GM23248 (cell line): ENCODE results near the gene KCTD17. TPM values are rescaled to one million over a fixed set of nuclear protein-coding genes. Genes with fewer than 3 reads are reported as not detected.

ENCODE experiments used
- DNase-seq: peaks from one replicate; pipeline ENCODE4 v3.0.0-alpha.2; 2015
- H2AFZ ChIP-seq: fragments of 200-600 bp; sonication (generic); 2 replicates; pipeline ENCODE4 v1.6.1; 2016; ENCODE audit warnings: antibody characterized with exemption
- H3F3A ChIP-seq: fragments of 200-600 bp; sonication (generic); 2 replicates; pipeline ENCODE4 v1.6.1; 2016; ENCODE audit warnings: mild to moderate bottlenecking, antibody characterized with exemption, mixed run types; ENCODE audit not compliant: insufficient read depth
- H3K27ac ChIP-seq: fragments of 200-600 bp; sonication (generic); 2 replicates; pipeline ENCODE4 v1.5.1; 2016; ENCODE audit warnings: mild to moderate bottlenecking
- H3K27me3 ChIP-seq: fragments of 200-600 bp; sonication (generic); replicated peaks from 2 replicates; pipeline ENCODE4 v1.6.1; 2016; ENCODE audit warnings: mild to moderate bottlenecking; ENCODE audit not compliant: insufficient read depth
- H3K36me3 ChIP-seq: fragments of 200-600 bp; sonication (generic); 2 replicates; pipeline ENCODE4 v1.6.1; 2016; ENCODE audit warnings: low read depth, mild to moderate bottlenecking
- H3K4me1 ChIP-seq: fragments of 200-600 bp; sonication (generic); 2 replicates; pipeline ENCODE4 v1.6.1; 2016; ENCODE audit warnings: mild to moderate bottlenecking; ENCODE audit not compliant: insufficient read depth
- H3K4me2 ChIP-seq: fragments of 200-600 bp; sonication (generic); one replicate; pipeline ENCODE4 v1.6.1; 2016; ENCODE audit warnings: mild to moderate bottlenecking; ENCODE audit not compliant: unreplicated experiment
- H3K4me3 ChIP-seq: fragments of 200-600 bp; sonication (generic); 2 replicates; pipeline ENCODE4 v1.5.1; 2016; ENCODE audit warnings: mild to moderate bottlenecking
- H3K79me2 ChIP-seq: fragments of 200-600 bp; sonication (generic); 2 replicates; pipeline ENCODE4 v1.6.1; 2016; ENCODE audit warnings: mild to moderate bottlenecking; ENCODE audit not compliant: insufficient read depth
- H3K9ac ChIP-seq: fragments of 200-600 bp; sonication (generic); 2 replicates; pipeline ENCODE4 v1.6.1; 2016; ENCODE audit warnings: mild to moderate bottlenecking
- H3K9me2 ChIP-seq: fragments of 200-600 bp; sonication (generic); 2 replicates; pipeline ENCODE4 v1.6.1; 2016; ENCODE audit warnings: mixed run types, mild to moderate bottlenecking, moderate library complexity; ENCODE audit not compliant: insufficient read depth
- H3K9me3 ChIP-seq: fragments of 200-600 bp; sonication (generic); one replicate; pipeline ENCODE4 v1.6.1; 2017; ENCODE audit warnings: low read depth
- H4K20me1 ChIP-seq: fragments of 200-600 bp; sonication (generic); 2 replicates; pipeline ENCODE4 v1.6.0; 2016; ENCODE audit not compliant: insufficient read depth
- EZH2 ChIP-seq: fragments of 200-600 bp; sonication (generic); IDR thresholded peaks from 2 replicates; pipeline ENCODE4 v1.6.1; 2018; ENCODE audit warnings: antibody characterized with exemption, mild to moderate bottlenecking; ENCODE audit not compliant: insufficient read depth, poor library complexity, severe bottlenecking
- EZH2phosphoT487 ChIP-seq: fragments of 200-600 bp; sonication (generic); IDR thresholded peaks from 2 replicates; pipeline ENCODE4 v1.6.1; 2018; ENCODE audit warnings: antibody characterized with exemption, moderate library complexity, mild to moderate bottlenecking, low read depth; ENCODE audit not compliant: insufficient read depth
- WGBS, 2 experiments: methylation state at CpG; one replicate each; pipeline ENCODE4 v1.1.6; 2015 to 2017; ENCODE audit warnings: low lambda C conversion rate in 2 of 2, low coverage in 1 of 2; ENCODE audit errors: missing lambda C conversion rate in 2 of 2; 5-methylcytosine and 5-hydroxymethylcytosine counted together
- in situ Hi-C: fragments of 300-500 bp; cut with MboI; formaldehyde crosslinking; loops from 2 replicates; pipeline ENCODE4 v1.15.0; 2020
- polyA plus RNA-seq: library from polyadenylated mRNA; unstranded; fragments of >200 nt; fragmentation: Nextera tagmentation; extraction: Ambion mirVana; gene quantifications from 2 replicates; pipeline ENCODE4 v1.2.1, GENCODE V29; 2016
- total RNA-seq: library from RNA; depleted of rRNA; stranded (reverse); fragments of >200 nt; shearing (Covaris generic); gene quantifications from 2 replicates; pipeline ENCODE4 v1.2.3, GENCODE V29; 2014

The KCTD17 gene
- total and polyA plus RNA-seq, 2 experiments from 2014 or later, result 41.6 to 59.6 TPM

DNA sequence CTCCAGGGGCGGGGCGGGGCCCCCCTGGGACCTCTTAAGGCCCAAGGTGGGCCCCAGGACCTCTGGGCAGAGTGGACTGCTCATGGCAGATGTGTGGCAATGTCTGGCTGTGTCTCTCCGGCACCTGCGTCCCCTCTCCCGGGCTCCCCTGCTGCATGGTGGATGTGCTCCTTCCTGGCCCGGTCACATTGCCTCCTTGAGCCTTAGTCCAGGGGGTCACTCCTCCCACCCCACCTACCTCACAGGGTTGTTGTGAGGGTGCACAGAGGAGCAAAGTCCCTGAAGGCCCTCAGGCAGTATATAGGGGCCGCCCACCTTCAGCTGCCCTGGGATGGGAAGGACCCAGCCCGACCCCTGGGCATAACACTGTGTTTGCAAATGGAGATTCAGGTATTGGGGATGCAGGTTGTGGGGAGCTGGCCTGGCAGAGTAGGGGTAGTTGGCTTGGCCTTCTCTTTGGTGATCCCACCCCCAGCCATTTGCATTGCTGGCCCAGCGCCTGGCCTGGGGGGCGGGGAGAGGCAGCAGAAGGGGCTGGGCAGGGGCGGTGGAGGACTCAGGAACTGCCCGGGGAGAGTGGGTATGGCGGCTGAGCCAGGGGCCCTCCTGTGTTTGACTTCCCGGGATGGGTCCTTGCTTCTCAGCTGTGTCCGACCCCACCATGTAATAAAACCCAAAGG lies 11.3 kb downstream of the KCTD17 start:
- no peaks in the 10 kb centered on the region for H4K20me1 ChIP-seq
- H3K4me3 ChIP-seq, result no peak overlapping the region
- in situ Hi-C loops, result no loop called here
- peaks cover 4% of the 10 kb centered on the region; the same call in 1 of the 2 replicates for H3K27me3 ChIP-seq
- no peaks in the 10 kb centered on the region for H3F3A ChIP-seq
- no peaks in the 10 kb centered on the region for H3K36me3 ChIP-seq
- H3K4me2 ChIP-seq, result no peak overlapping the region
- H3K9me3 ChIP-seq, result no peaks in the 10 kb centered on the region
- WGBS, 2 experiments, result 85 to 90% methylated on average over 14 to 15 of the region's 15 CpGs
- H3K9me2 ChIP-seq, result no peaks in the 10 kb centered on the region
- no peak for DNase-seq
- no peak overlapping the region for H3K9ac ChIP-seq
- no peaks in the 10 kb centered on the region for H3K4me1 ChIP-seq
- H3K27ac ChIP-seq, result no peak overlapping the region
- H2AFZ ChIP-seq, result no peak overlapping the region
- TF ChIP-seq EZH2phosphoT487 (no peak), EZH2 (no peak)
- H3K79me2 ChIP-seq, result no peaks in the 10 kb centered on the region

DNA sequence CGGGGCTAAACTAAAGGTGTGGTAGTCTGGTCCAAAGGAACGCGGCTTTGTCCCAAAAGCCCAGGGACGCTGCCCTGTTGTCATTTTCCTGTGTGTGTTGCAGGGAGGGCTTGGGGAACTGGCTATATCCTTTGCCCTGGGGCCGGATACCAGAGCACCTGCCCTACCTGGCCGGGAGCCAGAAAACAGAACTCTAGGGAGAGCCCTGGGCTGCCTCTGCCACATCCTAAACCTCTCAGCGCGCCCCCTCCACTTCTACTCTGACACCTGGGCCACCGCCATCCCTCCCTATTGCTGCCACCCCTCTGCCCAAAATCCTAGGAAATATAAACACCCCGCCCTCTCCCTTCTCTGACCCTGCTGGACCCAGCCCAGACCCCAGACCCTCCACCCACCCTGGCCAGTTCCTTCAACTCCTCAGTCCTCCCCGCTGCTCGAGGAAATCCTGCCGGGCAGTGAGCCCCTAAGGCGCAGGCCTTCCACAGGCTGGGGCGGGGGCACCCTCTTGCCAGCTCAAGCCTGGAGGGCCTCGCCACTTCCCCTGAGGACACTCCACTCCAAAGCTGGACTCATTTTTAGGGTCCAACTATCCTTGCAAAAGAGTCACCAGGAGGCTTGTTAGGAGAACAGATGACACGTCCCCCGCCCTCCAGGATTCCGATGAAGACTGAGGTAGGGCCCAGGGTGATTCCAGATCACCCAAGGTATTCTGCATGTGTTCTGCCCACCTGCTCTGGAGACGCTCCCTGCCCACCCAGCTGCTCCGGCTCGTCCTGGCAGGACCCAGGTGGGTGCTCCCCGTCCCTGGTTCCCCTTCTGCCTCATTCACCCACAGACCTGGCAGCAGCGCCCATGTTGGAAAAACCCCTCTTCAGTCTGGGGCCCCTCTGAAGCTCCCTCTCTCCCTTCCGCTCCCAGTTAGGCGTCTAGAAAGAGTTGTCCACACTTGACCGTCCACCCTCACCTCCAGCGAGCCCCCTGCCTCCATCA lies 12.2 kb downstream of the KCTD17 start:
- H3K27ac ChIP-seq, result no peak overlapping the region
- H3K79me2 ChIP-seq, result no peaks in the 10 kb centered on the region
- H3K9me2 ChIP-seq, result no peaks in the 10 kb centered on the region
- no peak overlapping the region for H2AFZ ChIP-seq
- no peaks in the 10 kb centered on the region for H3K4me1 ChIP-seq
- H3K9me3 ChIP-seq, result no peaks in the 10 kb centered on the region
- H3K27me3 ChIP-seq, result peaks cover 13% of the 10 kb centered on the region
- H4K20me1 ChIP-seq, result no peaks in the 10 kb centered on the region
- no peak for TF ChIP-seq EZH2phosphoT487
- TF ChIP-seq EZH2, result no peak
- H3K36me3 ChIP-seq, result no peaks in the 10 kb centered on the region
- H3F3A ChIP-seq, result no peaks in the 10 kb centered on the region
- no peak overlapping the region for H3K4me3 ChIP-seq
- no peak for DNase-seq
- H3K9ac ChIP-seq, result no peak overlapping the region
- in situ Hi-C loops, result no loop called here
- 87% methylated on average over 20 to 28 of the region's 28 CpGs for WGBS, 2 experiments
- H3K4me2 ChIP-seq, result no peak overlapping the region

DNA sequence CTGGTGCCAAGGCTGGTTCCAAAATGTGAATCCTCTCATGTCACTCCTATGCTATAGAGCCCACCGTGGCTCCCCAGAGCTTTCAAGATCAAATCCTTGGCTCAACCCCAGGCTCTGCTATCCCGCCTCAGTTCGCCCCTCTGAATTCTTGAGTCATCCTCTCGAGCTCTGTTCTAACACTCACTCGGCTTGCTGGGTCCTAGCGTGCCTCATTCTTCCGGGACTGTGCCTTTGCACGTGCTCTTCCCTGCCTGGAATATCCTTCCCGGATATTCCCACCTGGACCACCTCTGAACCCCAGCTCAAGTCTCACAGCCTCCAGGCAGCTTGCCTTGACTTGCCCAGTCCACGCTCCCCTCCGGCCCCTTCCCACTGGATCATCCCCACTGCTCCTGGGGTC lies 13.0 kb downstream of the KCTD17 start:
- Histone ChIP-seq H3F3A (no peaks in the 10 kb centered on the region), H3K79me2 (no peaks in the 10 kb centered on the region), H3K36me3 (no peaks in the 10 kb centered on the region), H3K4me3 (no peak overlapping the region), H4K20me1 (no peaks in the 10 kb centered on the region), H3K9me2 (no peaks in the 10 kb centered on the region), H3K4me1 (no peaks in the 10 kb centered on the region), H3K9ac (no peak overlapping the region), H3K27me3 (peaks cover 17% of the 10 kb centered on the region), H3K9me3 (no peaks in the 10 kb centered on the region), H2AFZ (no peak overlapping the region), H3K4me2 (no peak overlapping the region), H3K27ac (no peak overlapping the region)
- DNase-seq, result no peak
- in situ Hi-C loops, result no loop called here
- TF ChIP-seq EZH2phosphoT487, result no peak
- no peak for TF ChIP-seq EZH2
- WGBS, 2 experiments, result 75 to 82% methylated on average over 11 of the region's 11 CpGs

DNA sequence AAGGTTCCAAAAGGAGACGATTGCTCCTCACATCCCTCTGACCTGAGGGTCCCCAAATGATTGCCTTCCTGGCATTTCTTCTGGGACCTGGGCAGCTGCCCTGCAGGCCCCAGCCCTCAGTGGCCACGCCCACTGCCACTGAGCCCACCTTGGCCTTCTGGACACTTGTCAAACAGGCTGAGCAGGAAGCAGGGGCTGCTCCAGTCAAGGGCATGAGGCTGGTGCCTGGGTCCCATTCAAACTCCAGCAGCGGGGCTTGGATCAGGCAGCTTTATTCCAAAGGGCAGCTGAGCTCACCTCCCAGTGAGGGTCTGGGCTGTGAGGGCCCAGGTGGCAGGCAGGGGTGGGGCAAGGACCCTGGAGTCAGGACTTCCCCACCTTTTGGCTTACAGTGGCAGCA lies 13.6 kb downstream of the KCTD17 start:
- H3K36me3 ChIP-seq, result no peaks in the 10 kb centered on the region
- no peak for TF ChIP-seq EZH2phosphoT487
- no peak for TF ChIP-seq EZH2
- 75 to 78% methylated on average over 3 of the region's 3 CpGs for WGBS, 2 experiments
- in situ Hi-C loops, result no loop called here
- H3K4me2 ChIP-seq, result no peak overlapping the region
- no peak overlapping the region for H3K4me3 ChIP-seq
- no peaks in the 10 kb centered on the region for H3K9me2 ChIP-seq
- H3K27me3 ChIP-seq, result peaks cover 22% of the 10 kb centered on the region
- H3K27ac ChIP-seq, result no peak overlapping the region
- no peaks in the 10 kb centered on the region for H3F3A ChIP-seq
- H3K4me1 ChIP-seq, result no peaks in the 10 kb centered on the region
- no peak overlapping the region for H3K9ac ChIP-seq
- no peaks in the 10 kb centered on the region for H3K9me3 ChIP-seq
- no peak overlapping the region for H2AFZ ChIP-seq
- DNase-seq, result no peak
- H4K20me1 ChIP-seq, result no peaks in the 10 kb centered on the region
- no peaks in the 10 kb centered on the region for H3K79me2 ChIP-seq
